GM23248 (cell line): ENCODE results near the gene TMEM184B.

ENCODE experiments used
- EZH2 ChIP-seq: fragments of 200-600 bp; sonication (generic); IDR thresholded peaks from 2 replicates; pipeline ENCODE4 v1.6.1; 2018; ENCODE audit warnings: antibody characterized with exemption, mild to moderate bottlenecking; ENCODE audit not compliant: insufficient read depth, poor library complexity, severe bottlenecking
- EZH2phosphoT487 ChIP-seq: fragments of 200-600 bp; sonication (generic); IDR thresholded peaks from 2 replicates; pipeline ENCODE4 v1.6.1; 2018; ENCODE audit warnings: antibody characterized with exemption, moderate library complexity, mild to moderate bottlenecking, low read depth; ENCODE audit not compliant: insufficient read depth

DNA sequence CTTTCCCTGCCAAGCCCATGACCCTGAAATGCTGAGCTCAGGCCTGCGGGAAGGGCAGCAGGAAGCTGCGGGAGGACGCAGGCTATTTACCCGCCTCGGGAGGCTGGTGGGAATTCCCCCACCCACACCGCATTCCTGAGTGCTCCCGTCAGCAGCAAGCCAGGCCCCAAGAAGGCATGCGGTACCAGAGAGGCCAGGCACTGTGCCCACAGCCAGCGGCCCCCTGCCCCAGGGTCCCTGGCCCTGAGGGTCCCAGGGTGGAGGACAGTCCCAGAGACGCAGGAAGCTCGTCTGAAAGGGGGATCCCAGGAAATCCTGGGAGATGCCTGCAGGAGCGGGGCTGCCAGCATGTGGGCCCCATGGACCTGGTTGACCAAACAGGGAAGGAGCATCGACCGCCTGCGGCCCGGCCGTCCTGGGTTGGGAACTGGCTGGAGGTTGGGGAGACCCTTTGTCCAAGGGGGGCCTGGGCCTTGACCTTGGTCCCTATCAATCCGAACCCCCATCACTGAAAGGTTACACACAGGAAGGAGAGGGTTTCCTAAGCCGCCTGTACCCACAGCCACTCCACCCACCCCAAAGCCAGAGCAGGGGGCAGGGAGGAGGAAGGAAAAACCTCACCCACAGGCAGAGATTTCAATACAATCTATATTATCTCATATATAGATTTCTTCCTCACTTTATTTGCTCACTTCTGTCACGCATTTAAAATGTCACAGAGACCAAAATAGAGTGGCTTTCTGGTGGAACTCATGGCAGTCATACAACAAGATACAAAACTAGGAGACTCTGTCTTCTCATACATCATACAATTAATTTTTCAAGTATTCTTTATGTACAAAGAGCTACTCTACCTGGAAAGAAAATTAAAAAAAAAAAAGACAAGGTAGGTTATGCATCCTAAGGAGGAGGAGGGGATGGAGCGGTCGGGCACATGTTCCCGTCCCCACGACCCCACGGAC, 53.9 kb downstream of the TMEM184B start:
- TF ChIP-seq EZH2 (no peak), EZH2phosphoT487 (no peak)
